ENCODE measurements around the gene EIF2AK3.
"Not testable (repeated sequence)": the region's sequence is repeated elsewhere in the genome, so short reads cannot be mapped to it uniquely, and the experiment has no call there.

The EIF2AK3 gene

DNA sequence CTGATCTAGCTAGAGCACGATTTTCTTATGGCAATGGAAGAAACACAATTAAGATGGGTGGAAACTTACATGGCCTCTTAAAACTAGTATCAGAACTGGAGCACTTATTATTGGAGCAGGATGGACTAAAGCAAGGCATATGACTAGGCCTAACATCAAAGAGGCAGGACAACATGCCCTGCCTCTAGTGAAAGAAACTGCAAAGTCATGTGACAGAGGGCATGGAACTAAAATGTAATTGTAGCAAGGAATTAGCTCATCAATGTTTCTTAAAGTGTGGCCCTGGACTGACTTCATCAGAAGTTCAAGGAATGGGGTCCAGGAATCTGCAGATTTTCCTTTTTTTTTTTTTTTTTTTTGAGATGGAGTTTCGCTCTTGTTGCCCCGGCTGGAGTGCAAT lies 5.3 kb upstream of the EIF2AK3 start:
- no peak for DNase-seq

DNA sequence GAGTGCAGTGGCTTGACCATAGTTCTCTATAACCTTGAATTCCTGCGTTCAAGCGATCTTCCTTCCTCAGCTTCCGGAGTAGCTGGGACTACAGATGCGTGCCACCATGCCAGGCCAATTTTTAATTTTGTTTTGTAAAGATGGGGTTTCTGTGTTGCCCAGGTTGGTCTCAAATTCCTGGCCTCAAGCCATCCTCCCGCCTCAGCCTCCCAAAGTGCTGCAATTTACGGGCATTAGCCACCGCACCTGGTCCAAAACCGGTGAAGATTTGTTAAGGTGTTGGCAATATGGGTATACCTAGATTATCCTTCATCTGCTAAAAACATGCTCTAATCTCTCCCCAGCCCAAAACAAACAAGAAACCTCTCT lies 1.3 kb upstream of the EIF2AK3 start:
- DNase-seq = no peak

DNA sequence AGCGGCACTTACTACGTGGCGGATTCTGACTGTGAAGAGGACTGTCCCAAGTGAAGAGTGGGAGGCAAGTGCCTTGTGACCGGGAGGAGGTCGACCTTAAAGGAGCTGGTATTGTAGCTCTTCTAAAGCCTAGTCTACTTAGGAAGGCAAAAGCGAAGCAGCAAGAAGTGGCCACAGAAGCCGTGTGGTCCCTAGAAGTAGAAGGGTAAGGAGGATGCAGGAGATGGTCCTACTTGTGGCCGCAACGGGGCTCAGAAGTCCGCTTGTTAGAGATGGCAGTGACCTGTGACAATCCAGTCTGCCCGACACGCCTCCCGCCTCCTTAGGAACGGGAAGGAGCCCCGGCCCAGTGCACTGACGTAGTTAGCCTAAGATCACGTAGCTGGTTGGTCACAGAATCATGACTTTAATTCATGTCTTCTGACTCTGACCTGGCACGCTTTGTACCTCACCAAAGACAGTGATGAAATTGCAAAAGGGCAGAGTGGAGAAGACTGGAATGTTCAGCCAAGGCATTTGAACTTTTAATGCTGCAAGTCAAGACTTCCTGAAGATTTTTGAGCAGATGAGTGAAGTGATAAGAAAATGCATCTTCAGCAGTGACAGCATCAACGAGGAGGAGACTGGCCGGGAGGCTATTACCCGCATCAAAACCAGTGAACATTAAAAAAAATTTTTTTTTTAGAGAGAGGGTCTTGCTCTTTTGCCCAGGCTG lies 749 bp upstream of the EIF2AK3 start:
- no peak for DNase-seq

DNA sequence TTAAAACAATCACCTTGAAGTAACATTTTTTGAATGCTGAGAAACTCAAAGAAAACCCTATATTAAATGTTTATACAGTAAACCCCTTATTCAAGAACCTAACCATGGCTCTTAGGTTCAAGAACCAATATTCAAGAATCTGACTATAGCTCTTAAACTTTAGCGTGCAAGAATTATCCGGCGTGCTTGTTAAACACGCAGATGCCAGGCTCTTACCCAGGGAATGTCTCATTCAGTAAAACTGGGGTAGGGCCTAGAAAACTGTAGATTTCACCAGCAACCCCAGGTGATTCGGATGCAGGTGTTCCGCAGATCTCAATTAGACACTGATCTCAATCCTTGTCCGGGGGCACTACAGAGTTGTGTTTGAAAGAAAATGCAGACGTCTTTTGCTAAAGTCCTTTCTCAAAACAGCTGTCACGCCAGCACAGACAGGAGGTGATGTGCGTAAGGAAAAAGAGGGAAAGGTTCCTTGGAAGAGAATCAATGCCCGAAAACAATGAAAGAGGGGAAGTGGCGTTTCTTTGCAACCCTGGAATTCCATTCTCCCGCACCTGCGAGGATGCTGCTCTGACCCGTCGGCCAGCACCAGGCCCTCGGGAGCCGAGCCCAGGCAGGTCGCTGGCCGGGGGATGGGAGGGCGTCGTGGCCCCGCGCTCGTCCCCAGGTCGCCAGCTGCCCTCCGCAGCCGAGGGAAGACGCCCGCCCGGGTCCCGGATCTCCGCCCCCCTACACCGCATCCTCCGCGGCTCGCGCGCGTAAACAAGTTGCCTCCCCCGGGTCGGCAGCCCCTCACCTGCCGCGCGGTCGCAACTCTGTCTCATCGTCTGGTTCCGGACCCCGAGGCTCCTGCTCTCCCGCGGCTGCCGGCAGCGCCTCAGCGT lies 851 bp downstream of the EIF2AK3 start:
- peak; percentile 11 for DNase-seq

DNA sequence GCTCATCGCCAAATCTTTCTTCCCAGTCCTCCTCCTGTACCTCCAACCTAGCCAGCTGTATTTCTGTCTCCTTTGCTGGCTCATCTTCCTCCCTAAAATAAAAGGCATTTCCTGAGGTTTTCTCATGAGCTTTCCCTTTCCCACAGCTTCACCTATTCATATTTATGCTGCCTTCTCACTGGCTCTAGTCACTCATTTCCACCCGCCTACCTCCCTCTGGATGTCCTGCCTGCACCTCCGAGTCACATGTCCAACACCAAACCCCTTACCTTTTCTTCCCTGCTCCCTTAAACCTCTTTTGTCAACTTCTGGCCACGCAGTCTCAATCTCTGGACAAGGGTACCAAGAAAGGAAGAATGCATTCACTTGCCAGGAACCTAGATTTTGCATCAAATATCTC lies 2.8 kb downstream of the EIF2AK3 start:
- DNase-seq = no peak

DNA sequence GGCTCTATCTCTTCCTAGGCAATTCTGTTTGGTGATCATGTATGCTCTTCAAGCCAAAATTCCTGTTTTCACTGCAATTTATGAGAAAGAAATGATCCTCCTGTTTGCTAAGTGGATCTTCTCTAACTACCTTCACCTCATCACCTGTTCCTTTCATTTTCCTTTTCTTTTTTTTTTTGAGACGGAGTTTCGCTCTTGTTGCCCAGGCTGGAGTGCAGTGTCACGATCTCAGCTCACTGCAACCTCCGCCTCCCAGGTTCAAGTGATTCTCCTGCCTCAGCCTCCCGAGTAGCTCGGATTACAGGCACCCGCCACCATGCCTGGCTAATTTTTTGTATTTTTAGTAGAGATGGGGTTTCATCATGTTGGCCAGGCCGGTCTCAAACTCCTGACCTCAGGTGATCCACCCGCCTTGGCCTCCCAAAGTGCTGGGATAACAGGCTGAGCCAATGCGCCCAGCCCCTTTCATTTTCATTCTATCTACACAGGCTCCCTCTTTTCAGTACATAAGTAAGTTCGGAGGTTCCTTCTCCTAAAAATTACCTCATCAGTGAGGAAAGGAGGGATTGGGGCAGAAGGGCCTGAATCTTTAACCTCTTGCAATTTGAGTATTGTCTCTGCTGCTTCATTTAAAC lies 3.3 kb downstream of the EIF2AK3 start:
- DNase-seq = not testable (repeated sequence)

DNA sequence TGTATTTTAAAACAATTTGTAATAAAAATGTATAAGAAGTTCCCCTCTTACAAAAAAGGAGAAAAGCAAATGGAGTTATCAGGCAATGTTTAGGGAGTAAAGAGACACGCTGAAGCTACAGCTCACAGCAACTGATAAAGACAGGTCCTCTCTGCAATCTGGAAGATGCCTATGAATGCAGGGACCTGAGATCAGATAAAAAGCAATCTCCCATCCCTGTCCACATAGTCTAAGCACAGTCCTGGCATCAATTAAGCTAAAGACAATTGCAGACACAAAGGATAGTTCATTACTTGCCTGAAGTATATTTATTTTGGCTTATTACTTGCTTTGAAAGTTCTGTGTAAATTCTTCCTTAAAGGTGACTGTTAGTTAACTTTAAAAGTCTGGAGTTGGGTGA lies 5.0 kb downstream of the EIF2AK3 start:
- DNase-seq = no peak

DNA sequence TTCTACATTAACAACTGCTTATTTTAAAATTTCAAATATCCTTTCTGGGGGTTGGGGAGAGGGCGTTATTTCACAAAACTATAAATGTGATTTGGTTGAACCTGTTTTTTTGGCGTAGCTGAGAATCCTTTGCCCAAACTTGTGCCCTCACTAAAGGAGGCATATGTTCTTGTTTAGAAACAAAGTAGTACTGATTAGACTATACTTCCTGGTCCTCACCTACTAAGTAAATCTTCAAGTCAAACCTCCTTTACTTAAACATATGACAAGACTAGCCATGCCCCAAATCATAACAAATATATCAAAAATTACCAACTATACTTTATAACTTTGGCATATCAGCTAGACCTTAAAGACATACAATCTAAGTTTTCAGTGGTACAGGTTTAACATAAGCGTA lies 5.8 kb downstream of the EIF2AK3 start:
- DNase-seq = no peak

DNA sequence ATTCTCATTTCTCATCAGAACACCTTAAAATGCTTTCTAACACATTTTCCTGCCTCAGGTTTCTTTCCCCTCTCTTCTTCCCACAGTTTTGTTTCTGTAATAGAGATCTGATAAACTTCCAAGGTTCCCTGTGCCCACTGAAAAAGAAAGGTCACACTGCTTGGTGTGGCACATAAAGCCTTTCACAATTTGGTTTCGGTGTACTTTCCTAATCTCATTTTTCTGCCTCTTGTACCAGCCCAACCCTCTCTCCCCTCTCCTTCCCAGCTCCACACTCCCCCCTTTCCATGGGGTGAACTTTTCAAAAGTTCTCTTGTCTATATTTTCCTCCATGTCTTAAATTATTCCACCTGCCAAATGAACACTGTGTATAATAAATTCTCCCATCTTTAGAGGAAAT lies 7.2 kb downstream of the EIF2AK3 start:
- no peak for DNase-seq

DNA sequence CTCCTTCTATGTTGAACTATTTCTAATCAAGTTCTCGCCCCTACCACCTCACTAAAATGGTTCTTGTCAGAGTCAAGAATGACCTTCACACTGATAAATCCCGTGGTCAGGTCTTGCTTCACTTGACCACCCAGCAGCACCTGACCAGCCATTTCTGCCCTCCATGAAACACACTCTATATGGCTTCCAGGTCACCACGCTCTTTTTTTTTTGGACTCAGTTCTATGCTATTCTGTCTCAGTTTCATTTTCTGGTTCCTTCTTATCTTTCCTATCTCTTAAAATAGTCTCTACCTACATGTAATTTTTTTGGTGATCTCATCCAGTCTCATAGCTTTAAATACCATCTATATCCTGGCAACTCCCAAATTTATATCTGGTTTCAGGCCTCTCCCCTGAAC lies 11.4 kb downstream of the EIF2AK3 start:
- no peak for DNase-seq

DNA sequence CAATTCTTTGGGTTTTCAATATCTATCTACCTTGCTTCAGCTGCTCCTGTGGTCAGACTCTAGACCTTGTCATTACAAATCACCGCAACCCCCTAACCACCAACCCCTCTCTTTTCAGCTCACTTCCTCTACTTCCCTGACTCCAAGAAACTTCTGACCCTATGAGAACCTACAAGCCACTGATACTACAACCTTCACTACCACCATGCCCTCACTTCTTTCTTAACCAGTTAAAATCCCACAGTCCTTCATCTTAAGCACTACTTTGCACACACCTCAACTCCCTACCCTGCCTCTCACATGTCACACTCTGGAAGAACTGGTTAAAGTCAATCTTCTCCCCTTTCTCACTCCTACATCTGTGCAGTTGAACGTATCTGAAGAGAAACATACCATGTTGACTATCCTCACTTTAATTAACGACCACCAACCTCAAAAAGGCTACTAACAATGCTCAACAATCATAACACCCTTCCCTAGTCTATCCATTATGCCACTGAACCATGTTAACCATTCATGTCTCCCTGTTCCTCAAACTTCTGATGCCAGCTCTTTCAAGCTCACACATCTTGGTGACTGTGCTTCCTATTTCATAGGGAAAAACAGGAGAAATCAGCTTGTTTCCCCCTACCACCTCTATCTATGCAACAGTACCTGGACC lies 12.6 kb downstream of the EIF2AK3 start:
- DNase-seq = no peak

DNA sequence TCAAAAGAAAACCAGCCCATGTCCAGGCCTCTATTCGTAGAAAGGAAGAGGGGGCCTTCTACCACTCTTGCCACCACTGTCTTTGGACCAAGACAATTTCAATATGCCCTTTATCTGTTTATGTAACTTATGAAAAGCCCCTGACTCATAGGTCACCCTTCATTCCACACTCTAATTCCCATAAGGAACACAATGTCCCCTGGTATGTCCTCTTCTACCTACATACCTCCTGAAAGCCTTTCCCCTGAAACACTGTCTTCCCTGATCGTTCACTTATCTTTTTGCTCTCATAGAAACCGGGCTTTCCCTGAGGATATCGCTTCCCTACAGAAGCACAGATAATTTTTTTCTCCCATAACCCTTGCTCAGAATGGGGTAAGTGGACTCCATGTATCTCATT lies 13.3 kb downstream of the EIF2AK3 start:
- DNase-seq = no peak

DNA sequence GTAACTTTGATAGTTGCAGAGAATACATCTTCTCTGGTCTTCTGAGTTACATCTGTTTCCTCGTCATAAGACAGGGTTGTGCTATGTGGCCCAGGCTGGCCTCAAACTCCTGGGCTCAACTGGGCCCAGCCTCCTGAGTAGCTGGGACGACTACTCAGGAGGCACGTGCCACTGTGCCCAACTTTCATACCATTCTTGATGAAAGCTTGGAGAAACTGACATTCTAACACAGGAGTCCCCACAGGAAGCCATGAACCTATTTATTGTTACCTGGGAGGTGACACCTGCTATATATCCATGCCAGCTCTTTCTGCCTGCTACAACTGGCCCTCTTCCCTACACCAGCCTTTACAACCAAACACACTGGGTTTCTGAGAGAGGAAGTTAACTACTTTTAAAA lies 19.1 kb downstream of the EIF2AK3 start:
- DNase-seq = no peak

DNA sequence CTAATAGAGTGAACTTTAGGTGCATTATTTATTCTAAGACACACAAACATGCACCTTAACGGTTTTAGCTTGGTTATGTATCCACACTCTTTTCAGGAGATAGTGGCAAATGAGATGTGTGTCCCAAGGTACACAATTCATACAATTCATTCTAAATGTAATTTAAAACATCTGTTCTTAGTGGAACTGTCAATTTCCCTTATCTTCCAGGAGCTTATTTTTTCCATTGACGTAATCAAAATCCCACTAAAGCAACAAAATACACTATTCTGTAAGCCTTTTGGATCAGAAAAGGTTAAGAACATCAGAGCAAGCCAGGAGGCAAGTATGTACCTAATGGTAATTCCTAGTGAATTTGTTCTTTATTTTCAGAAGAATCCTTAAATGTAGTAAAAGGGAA lies 19.8 kb downstream of the EIF2AK3 start:
- DNase-seq = no peak

DNA sequence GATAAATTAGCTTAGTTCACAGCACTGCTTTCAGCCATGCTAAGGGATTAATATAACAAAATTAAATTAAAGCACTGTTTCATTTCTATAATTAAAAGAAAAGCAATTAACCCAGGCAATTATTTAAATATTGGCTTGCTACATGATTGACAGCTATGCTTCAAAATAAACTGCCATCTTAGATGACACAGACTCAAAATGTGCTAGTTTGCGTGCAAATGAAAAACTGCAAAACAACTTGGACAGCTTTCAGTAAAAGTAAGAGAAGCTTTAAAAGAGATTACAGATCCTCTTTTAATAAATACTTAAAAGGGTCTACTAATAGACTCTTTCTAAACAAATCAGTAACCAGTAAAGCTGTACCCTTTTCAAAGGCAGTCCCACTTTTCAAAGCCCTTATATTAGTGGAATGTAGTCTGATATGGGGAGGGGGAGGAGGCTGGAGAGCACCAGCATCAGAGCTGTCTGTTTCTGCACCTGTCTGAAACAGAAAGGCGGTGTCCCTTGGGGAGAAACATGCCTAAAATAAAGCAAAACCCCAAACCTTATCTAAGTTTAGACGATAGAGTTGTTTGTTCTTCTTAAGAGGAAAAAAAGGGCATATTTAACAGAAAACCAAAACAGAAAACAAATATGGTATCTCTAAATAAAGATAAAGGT lies 20.8 kb downstream of the EIF2AK3 start:
- no peak for DNase-seq

DNA sequence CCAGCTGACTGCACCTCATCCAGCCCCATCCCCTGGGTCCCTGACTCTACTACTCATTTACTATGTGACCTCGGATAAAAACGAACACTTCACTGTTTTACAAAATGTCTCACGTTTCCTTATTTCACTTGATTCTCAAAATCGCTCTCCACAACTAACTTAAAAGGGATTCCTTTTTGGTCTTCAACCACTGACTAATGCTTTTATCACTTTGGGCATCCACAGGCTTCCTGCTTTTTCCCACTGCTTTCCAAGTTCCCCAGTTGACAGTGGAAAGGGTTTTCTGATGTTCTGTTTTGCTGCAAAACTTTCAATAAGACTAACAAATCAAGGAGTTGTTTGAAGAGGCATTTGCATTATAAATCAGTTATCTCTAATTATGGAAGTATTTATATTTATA lies 24.1 kb downstream of the EIF2AK3 start:
- no peak for DNase-seq

DNA sequence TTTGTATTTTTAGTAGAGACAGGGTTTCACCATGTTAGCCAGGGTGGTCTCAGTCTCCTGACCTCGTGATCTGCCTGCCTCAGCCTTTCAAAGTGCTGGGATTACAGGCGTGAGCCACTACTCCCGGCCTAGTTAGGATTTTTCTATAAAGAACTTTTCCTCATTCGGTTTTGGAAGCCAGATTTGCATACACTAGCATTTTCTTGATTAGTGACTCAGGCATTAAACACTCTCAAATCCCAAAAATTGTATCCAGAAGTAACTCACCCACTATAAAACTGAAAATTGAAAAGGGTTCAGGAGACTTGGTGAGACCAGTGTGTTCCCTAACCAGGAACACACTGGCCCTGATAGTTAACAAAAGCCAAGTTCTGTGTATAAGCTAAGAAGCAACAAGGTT lies 25.2 kb downstream of the EIF2AK3 start:
- DNase-seq = no peak

DNA sequence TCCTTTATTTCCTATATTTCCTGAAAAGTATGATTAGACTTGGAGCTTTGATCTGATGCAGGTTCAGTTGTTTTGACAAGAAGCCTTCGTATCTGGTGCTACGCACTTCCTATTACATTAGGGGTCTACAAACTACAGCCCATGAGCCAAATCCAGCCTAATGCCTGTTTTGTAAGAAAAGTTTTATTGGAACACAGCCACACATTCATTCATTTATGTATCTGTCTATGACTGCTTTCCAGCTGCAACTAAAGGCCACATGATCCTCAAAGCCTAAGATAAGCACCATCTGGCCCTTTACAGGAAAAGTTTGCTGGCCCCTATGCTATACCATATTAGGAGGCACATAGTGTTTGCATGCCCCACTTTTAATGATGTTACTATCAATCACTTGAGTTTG lies 26.0 kb downstream of the EIF2AK3 start:
- no peak for DNase-seq

DNA sequence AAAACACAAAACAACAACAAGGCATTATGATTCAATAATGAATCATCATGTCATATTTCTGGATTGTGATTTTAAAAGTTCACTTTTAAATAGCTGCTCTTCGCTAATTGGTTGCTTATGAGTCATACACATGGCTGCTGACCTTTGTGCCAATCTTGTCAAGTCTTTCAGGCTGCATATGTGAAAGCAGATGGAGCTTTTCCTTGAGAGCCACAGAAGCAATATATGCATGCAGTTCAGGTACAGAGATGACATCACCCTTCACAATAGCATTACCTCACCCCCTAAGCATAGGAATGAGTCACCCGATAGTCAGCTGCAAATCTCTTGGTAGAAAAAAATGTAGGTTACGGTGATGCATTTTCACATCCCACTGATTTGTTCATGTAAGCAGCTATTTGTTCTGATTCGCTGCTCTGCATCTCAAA lies 27.2 kb downstream of the EIF2AK3 start:
- DNase-seq = no peak

DNA sequence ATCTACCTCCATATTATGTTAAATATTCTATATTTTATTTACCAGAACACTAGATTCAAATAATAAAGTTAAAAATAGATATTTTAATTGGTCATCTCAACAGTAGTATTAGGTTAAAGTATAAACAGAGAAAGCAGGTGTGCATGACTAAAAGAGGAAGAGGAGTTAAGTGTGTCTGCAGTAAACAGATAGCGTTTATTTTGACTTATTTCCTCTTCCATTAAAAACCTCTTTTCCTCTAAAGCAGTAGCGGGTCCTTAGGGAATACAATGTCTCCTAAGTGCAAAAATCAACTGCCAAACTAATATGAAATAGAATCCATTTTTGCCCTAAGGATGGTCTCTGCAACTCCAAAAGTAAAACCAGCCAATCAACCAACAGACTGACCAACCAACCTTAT lies 27.7 kb downstream of the EIF2AK3 start:
- no peak for DNase-seq

DNA sequence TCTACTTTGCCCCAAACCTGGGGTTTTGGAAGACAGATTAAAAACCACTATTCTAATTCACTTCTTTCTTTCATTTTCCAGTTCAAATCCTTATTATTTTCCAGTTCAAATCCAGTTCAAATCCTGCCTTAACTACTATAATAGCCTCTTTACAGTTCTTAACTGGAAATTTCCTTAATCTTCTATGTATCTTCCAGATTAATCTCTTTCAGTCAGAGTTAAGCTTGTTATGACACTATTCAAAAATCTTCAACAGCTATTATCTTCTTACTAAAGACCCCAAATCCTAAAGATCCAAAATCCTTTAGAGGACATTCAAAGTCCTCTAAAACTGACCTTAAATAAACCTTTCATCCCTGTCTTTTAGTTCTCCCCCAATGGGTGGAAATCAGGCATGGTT lies 30.1 kb downstream of the EIF2AK3 start:
- DNase-seq = no peak

DNA sequence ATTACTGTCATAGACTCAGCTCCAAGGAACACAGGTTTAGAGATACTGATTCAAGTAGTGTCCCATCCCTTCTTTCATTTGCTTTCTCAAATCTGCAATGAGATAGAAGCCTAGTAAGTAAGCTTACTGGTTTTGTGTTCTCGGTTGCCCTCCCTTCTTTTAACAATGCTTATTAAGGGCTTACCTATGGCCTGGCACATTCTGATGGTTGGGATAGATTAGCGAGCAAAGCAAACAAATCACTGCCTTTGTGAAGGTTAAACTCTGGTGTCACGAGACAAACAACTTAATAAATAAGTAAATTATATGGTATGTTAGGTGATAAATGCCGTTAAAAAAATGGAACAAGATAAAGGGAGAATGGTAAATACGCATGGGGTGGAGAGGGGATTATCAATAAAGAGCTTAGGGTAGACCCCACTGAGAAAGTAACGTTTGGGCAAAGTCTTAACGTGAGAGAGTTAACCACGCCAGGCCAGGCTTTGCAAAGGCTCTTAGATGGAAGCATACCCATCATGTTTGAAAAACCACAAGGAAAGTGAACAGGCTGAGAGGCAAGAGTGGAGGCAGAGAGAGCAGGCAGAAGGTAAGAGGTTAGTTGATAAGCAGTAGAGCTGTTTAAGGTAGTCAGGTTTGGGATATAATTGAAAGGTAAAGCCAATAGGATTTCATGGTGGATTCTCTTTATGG lies 31.0 kb downstream of the EIF2AK3 start:
- no peak for DNase-seq

All from cortex of kidney (tissue), 1 donor.